ENCODE measurements around the gene METAP1D.

DNA sequence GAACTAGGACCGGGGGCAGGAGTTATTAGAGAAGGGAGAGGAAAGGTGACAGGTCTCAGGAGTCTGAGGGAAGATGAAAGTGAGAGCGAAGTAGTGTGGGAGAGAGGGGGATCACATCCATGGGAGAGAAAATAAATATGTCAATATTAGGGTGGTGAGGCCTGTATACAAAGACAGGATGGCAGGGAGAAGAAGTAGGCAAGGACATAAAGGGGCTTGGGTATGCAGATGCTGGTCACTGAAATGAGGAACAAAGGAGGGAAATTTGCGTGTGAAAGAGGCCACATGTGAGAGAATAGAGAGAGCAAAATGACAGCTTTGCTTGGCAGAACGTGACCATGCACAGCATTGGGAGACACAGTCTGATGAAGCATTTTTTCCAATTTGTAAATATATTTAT is 13.6 kb downstream of the METAP1D start:
- TF ChIP-seq CTCF (IDR thresholded peaks at IDR 0.05) = no peak
- TF ChIP-seq POLR2A (IDR thresholded peaks at IDR 0.05) = no peak
- TF ChIP-seq POLR2AphosphoS5 (IDR thresholded peaks at IDR 0.05) = no peak

Measured in stomach (tissue), 4 donors.